ENCODE data around the gene CCDC92. TPM values are rescaled to one million over a fixed set of nuclear protein-coding genes. Genes with fewer than 3 reads are reported as not detected.

Gene CCDC92
- polyA plus RNA-seq, 2 of the 4 experiments (the other 2 are of a cell fraction) = 27.2 to 27.5 TPM

DNA sequence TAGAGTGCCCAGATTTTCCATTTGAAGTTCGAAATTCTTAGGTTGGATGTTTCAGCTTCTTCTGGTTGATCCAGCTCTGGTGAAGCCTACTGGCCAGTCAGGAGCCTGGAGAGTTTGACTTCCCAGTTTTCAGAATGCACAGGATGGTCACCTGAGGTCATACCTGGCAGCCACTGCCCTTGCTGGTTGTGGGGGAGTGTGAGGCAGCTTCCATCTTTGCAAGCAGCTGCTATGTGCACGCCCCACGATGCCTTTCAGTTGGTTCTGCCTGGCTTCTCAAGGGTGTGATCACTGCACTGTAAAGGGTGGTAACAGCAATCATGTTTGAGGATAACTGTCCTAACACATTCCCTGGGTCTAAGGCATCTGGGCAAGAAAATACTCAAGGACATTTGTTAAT, 15.4 kb downstream of the CCDC92 start:
- no peak for ATAC-seq
- DNase-seq (ENCODE audit: low read depth in 1 of 2, low spot score in 1 of 2) = no peak
- no peak for FAIRE-seq
- ChIA-PET CTCF (interaction anchor here (1.1 kb wide), 1 partner anchor 9 kb away, joined by 3 read pairs; no protein-coding TSS in a partner anchor), POLR2A (no interaction called here)
- H3K4me1 ChIP-seq = no peaks in the 10 kb centered on the region; the same call in 2 of the 3 replicates
- no peak overlapping the region for H3K4me3 ChIP-seq
- H3K9me3 ChIP-seq = no peaks in the 10 kb centered on the region
- H3K27ac ChIP-seq = no peak overlapping the region
- WGBS (ENCODE audit: missing lambda C conversion rate) = 56% methylated on average over 1 of the region's 3 CpGs
- TF ChIP-seq BHLHE40 (IDR thresholded peaks at IDR 0.05; ENCODE audit: low read depth, low read length) (no peak), CHD4 (IDR thresholded peaks at IDR 0.05; ENCODE audit: borderline replicate concordance) (no peak), HOXA7 (CRISPR knock-in tag; IDR thresholded peaks at IDR 0.05) (no peak), EHF (CRISPR knock-in tag; IDR thresholded peaks at IDR 0.05) (no peak), CTCF (IDR thresholded peaks at IDR 0.05) (no peak), CBX2 (IDR thresholded peaks at IDR 0.05; ENCODE audit: borderline replicate concordance, low read depth) (no peak), MAFK (IDR thresholded peaks at IDR 0.05; ENCODE audit: partially characterized antibody) (no peak), CEBPB (IDR thresholded peaks at IDR 0.05) (no peak), FOSB (CRISPR knock-in tag; IDR thresholded peaks at IDR 0.05) (no peak), SMC3 (IDR thresholded peaks at IDR 0.05) (no peak)
- TF ChIP-seq, protein P1, sequence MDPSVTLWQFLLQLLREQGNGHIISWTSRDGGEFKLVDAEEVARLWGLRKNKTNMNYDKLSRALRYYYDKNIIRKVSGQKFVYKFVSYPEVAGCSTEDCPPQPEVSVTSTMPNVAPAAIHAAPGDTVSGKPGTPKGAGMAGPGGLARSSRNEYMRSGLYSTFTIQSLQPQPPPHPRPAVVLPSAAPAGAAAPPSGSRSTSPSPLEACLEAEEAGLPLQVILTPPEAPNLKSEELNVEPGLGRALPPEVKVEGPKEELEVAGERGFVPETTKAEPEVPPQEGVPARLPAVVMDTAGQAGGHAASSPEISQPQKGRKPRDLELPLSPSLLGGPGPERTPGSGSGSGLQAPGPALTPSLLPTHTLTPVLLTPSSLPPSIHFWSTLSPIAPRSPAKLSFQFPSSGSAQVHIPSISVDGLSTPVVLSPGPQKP (IDR thresholded peaks at IDR 0.05; ENCODE audit: low read depth, low read length) = no peak
- H3K4me2 ChIP-seq = no peak overlapping the region

GRCh38 chr12:123956249-123956648, 16.4 kb downstream of the CCDC92 start:
- DNase-seq (ENCODE audit: low read depth in 1 of 2, low spot score in 1 of 2) = no peak
- no peaks in the 10 kb centered on the region for H3K9me3 ChIP-seq
- H3K27ac ChIP-seq = no peak overlapping the region
- peaks cover 3% of the 10 kb centered on the region; the same call in 1 of the 3 replicates for H3K4me1 ChIP-seq
- POLR2A ChIA-PET = no interaction called here
- TF ChIP-seq NR3C1 (IDR thresholded peaks at IDR 0.05) = no peak
- TF ChIP-seq, protein P2, sequence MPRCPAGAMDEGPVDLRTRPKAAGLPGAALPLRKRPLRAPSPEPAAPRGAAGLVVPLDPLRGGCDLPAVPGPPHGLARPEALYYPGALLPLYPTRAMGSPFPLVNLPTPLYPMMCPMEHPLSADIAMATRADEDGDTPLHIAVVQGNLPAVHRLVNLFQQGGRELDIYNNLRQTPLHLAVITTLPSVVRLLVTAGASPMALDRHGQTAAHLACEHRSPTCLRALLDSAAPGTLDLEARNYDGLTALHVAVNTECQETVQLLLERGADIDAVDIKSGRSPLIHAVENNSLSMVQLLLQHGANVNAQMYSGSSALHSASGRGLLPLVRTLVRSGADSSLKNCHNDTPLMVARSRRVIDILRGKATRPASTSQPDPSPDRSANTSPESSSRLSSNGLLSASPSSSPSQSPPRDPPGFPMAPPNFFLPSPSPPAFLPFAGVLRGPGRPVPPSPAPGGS (IDR thresholded peaks at IDR 0.05) = no peak
- no peak for TF ChIP-seq EHMT2 (IDR thresholded peaks at IDR 0.05; ENCODE audit: low read depth)
- TF ChIP-seq MAX (IDR thresholded peaks at IDR 0.05) = no peak
- no peak for TF ChIP-seq SREBF2 (IDR thresholded peaks at IDR 0.05)
- TF ChIP-seq PHF8 (IDR thresholded peaks at IDR 0.05; ENCODE audit: borderline replicate concordance, low read depth) = no peak
- H3K4me3 ChIP-seq = no peak overlapping the region
- no peak overlapping the region for H3K4me2 ChIP-seq
- ATAC-seq = no peak
- WGBS (ENCODE audit: missing lambda C conversion rate) = 93% methylated on average over 9 of the region's 9 CpGs
- CTCF ChIA-PET = interaction anchor here (1.1 to 1.5 kb wide), 3 partner anchors 9 to 51 kb away, joined by 3 to 7 read pairs (median 5); no protein-coding TSS in a partner anchor
- no peak for FAIRE-seq

DNA sequence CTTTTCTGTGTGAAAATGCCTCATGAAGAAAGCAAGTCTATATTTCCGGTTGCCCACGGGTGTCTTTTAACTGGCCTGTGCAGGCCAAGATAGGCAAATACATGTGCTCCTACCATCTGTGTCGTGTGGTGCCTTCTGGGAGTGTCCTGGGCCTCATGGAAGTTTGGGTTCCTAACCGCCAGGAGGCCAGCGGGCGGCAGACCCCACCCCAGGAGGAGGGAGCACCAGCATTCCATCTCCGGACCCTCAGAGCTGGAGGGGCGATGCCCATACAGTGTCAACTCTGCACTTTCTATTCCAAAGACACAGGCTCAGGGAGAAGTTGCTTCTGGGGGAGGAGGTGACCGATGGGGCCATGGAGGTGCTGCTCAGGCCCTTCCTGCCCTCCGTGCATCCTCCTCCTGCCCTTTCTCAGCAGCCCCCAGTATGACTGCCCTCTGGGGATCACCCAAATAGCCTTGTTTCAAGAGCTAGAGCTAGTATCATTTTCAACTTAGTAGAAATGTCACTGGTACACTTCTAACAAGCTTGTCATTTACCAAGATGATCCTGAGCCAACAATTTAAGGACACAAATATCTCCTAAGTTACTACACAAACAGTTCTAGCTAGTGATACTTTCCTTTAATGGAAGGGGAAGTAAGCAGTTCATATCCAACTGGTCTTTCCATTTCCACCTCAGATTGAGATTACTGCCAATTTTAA, 17.8 kb downstream of the CCDC92 start:
- Histone ChIP-seq H3K4me3 (no peak overlapping the region), H3K9me3 (no peaks in the 10 kb centered on the region), H3K4me2 (no peak overlapping the region), H3K27ac (no peak overlapping the region), H3K4me1 (peaks cover 3% of the 10 kb centered on the region; the same call in 1 of the 3 replicates)
- TF ChIP-seq KDM1A (IDR thresholded peaks at IDR 0.05; ENCODE audit: low read depth) (no peak), REST (IDR thresholded peaks at IDR 0.05) (no peak), FOXS1 (CRISPR knock-in tag; IDR thresholded peaks at IDR 0.05) (no peak), HOXA7 (CRISPR knock-in tag; IDR thresholded peaks at IDR 0.05) (no peak), CBX8 (IDR thresholded peaks at IDR 0.05) (no peak), RNF2 (IDR thresholded peaks at IDR 0.05; ENCODE audit: borderline replicate concordance, low read depth) (no peak), HDAC2 (IDR thresholded peaks at IDR 0.05) (no peak), RAD21 (conservative IDR thresholded peaks at IDR 0.05 in 1 of 2, IDR thresholded peaks at IDR 0.05 in 1 of 2) (no peak), ESRRA (IDR thresholded peaks at IDR 0.05; ENCODE audit: borderline replicate concordance, low read length) (no peak), NR3C1 (IDR thresholded peaks at IDR 0.05) (no peak), FOSB (CRISPR knock-in tag; IDR thresholded peaks at IDR 0.05) (no peak), CHD4 (IDR thresholded peaks at IDR 0.05; ENCODE audit: borderline replicate concordance) (no peak), CBX2 (IDR thresholded peaks at IDR 0.05; ENCODE audit: borderline replicate concordance, low read depth) (no peak), PHF8 (IDR thresholded peaks at IDR 0.05; ENCODE audit: borderline replicate concordance, low read depth) (no peak)
- ATAC-seq (no peak), DNase-seq (ENCODE audit: low read depth in 1 of 2, low spot score in 1 of 2) (no peak), FAIRE-seq (no peak)
- ChIA-PET CTCF (interaction anchor here (0.6 to 1.5 kb wide), 2 partner anchors 22 to 50 kb away, joined by 3 to 7 read pairs; no protein-coding TSS in a partner anchor), POLR2A (no interaction called here)
- 95% methylated on average over 10 of the region's 10 CpGs for WGBS (ENCODE audit: missing lambda C conversion rate)

Measured in A549 (cell line).